ENCODE results near the gene NHEJ1.

The NHEJ1 gene

DNA sequence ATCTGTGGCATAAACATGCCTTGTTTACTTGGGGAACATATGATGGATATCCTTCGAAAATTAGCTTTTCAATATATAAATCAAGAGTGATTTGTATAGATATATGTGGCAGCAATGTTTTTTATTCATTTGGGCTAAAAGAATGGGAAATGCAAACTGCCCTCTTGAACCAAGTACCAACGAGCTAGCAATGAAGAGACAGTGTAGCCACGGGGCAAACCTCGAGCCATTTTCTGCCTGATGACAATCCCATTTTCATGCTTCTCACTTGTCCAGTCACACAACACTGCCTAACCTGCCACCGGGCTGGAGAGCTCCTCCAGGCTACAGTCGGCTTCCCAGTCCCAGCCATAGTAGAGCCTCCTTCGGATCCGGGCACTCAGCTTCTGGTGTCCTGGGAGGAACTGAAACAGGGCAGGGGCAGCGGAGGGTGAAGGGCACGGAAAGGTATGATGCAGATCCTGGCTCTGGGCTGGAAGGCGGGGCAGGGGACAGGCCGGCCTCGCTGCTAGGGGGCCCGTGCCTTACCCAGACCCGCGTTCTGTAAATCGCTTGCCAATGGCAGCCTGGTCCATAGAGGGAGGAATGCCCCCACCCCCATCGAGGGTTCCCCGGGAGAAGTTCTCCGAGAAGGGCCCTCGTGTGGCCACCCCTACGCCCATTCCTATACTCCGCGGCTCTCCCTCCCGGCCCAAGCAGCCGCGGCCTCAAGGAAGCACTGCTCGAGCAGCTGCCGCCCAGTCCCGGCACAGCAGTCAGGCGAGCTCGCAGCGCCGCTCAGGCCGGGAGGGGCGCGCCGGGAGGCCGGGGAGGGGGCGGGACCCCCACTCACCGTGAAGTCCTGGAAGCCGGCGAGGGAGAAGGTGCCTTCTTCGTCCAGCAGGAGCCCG is 15.6 kb upstream of the NHEJ1 start:
- TF ChIP-seq, protein P1, sequence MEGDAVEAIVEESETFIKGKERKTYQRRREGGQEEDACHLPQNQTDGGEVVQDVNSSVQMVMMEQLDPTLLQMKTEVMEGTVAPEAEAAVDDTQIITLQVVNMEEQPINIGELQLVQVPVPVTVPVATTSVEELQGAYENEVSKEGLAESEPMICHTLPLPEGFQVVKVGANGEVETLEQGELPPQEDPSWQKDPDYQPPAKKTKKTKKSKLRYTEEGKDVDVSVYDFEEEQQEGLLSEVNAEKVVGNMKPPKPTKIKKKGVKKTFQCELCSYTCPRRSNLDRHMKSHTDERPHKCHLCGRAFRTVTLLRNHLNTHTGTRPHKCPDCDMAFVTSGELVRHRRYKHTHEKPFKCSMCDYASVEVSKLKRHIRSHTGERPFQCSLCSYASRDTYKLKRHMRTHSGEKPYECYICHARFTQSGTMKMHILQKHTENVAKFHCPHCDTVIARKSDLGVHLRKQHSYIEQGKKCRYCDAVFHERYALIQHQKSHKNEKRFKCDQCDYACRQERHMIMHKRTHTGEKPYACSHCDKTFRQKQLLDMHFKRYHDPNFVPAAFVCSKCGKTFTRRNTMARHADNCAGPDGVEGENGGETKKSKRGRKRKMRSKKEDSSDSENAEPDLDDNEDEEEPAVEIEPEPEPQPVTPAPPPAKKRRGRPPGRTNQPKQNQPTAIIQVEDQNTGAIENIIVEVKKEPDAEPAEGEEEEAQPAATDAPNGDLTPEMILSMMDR (IDR thresholded peaks at IDR 0.05; ENCODE audit: low read length, missing control alignments): no peak
- DNase-seq (ENCODE audit: low read depth): peak; percentile 32
- peak overlapping the region; percentile 61 for H3K4me3 ChIP-seq (replicated peaks; ENCODE audit: low read depth, low read length)

DNA sequence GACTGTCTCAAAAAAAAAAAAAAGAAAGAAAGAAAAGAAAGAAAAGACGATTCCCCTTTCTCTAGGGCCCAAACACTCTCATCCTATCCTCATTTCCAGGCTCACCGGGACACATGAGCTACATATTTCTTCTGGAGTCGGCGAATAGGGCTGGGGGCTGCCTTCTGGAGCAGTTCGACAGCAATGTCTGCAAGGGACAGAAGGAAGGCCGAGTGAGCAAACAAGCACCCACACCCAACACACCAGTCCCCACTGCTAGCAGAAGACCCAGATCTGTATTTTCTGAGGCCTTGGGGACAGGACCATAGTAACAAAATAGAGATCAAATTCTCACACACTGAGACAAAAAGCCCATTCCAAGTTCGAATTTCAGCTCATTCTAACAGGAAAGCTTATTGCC is 14.9 kb upstream of the NHEJ1 start:
- H3K4me3 ChIP-seq (replicated peaks; ENCODE audit: low read depth, low read length): peak overlapping the region; percentile 61
- DNase-seq (ENCODE audit: low read depth): no peak
- TF ChIP-seq, protein P1 (IDR thresholded peaks at IDR 0.05; ENCODE audit: low read length, missing control alignments): no peak

DNA sequence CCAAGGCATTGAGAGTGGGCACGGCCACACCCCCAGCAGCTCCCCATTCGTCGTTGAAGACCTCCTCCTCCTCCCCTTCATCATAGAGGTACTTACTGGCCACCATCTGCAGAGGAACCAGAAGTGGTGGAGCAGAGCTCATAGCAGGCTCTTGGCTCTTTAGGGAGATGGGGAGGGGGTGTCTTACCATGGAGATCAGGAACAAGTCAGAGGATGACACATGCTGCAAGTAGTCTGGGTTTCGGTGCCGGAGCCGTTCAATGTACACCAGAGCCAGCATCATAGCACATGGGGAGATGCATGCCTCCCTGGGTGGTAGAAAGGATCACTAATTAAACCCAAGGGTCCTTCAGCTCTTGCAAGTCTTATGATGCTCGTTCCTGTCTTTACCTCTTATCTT is 14.2 kb upstream of the NHEJ1 start:
- TF ChIP-seq, protein P1 (IDR thresholded peaks at IDR 0.05; ENCODE audit: low read length, missing control alignments): no peak
- DNase-seq (ENCODE audit: low read depth): no peak
- H3K4me3 ChIP-seq (replicated peaks; ENCODE audit: low read depth, low read length): no peak overlapping the region

DNA sequence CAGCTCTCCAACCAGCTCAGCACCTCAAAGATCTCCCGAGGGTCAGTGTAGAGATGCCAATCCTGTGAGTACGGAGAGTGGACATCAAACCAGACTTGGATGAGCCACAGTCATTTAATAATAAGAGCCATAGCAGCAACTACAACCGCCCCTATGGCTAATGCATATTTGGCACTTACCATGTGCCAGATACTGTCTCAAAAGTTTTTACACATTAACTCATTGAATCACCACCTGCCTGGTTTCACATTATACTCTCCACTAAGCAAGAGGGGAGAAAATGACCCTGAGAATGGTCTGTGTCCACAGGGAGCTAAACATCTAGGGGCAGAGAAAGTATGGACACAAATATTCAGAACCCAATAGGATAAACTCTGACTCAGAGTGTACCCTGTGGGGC is 13.5 kb upstream of the NHEJ1 start:
- DNase-seq (ENCODE audit: low read depth): no peak
- TF ChIP-seq, protein P1 (IDR thresholded peaks at IDR 0.05; ENCODE audit: low read length, missing control alignments): no peak
- no peak overlapping the region for H3K4me3 ChIP-seq (replicated peaks; ENCODE audit: low read depth, low read length)

DNA sequence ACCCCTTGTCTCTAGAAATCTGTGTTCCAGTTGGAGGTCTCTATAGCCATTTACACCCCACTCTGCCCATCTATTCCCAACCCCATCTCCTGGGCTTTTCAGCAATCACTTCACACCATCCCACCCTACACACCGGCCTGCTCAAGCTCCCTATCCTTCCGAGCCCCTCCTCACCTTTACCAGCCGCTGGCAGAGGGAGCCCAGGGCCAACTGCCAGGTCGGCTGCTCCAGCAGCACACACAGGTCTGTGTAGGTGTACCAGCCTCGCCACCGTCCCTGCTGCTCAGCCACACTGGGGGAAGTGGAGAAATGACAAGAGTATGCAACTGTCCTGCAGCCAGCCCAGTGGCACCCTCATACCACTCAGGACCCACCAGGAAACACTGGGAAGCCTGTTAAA is 12.6 kb upstream of the NHEJ1 start:
- TF ChIP-seq, protein P1 (IDR thresholded peaks at IDR 0.05; ENCODE audit: low read length, missing control alignments): no peak
- H3K4me3 ChIP-seq (replicated peaks; ENCODE audit: low read depth, low read length): no peak overlapping the region
- DNase-seq (ENCODE audit: low read depth): no peak

DNA sequence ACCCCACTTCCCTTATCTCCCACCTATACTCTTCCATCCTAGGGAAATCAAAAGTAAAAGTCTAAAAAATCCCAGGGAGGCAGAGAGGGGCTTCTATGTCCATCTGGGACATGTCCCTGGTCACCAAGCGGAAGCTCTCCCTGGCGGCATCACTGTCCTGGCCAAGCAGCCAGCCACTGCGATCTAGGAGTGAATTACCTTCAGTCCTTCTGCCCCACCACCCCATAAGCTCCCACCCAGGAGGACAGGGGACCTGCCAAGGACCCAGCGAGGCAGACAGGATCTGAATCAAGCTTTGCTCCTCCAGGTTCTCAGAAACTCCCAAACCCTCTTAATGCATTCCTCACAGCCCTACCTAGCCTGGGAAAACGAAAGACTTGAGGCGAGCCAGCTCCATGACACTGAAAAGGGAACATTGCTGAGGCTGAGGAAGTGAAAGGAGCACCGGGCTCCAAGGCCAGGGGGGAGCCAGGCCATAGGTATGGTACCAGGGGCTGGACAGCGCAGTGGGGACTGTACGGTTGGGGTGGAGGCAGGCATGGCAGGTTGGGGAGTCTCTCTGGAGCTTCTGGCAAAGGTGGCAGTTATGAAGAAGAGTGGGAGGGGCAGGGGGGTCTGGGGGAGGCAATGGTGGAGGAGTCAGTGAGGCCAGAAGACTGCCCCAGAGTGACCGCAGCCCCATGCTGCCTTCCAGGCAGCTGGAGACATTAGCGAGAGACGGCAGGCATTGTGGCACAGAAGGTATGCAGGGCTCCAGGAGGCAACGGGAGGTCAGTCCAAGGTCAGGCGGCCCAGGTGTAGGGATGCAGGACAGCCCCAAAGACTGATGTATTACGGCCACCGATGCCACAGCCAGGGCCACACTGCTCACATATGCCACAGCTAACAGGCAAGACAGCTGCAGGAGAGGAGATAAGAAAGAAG is 11.9 kb upstream of the NHEJ1 start:
- TF ChIP-seq, protein P1 (IDR thresholded peaks at IDR 0.05; ENCODE audit: low read length, missing control alignments): no peak
- no peak for DNase-seq (ENCODE audit: low read depth)

More for the DNA sequence above, 11.9 kb upstream of the NHEJ1 start:
- H3K4me3 ChIP-seq (replicated peaks; ENCODE audit: low read depth, low read length): no peak overlapping the region

Measured in fibroblast of pulmonary artery (primary cell).